ENCODE data around the gene VPS37B. TPM values are rescaled to one million over a fixed set of nuclear protein-coding genes. Genes with fewer than 3 reads are reported as not detected.
A peak's percentile ranks its signal among the peaks of the same experiment; 100 is the strongest.
"Not testable (repeated sequence)": the region's sequence is repeated elsewhere in the genome, so short reads cannot be mapped to it uniquely, and the experiment has no call there.

VPS37B gene
- total RNA-seq, 4 donors from 2014 or later, result 4.8 to 8.2 (median 7.6) TPM

DNA sequence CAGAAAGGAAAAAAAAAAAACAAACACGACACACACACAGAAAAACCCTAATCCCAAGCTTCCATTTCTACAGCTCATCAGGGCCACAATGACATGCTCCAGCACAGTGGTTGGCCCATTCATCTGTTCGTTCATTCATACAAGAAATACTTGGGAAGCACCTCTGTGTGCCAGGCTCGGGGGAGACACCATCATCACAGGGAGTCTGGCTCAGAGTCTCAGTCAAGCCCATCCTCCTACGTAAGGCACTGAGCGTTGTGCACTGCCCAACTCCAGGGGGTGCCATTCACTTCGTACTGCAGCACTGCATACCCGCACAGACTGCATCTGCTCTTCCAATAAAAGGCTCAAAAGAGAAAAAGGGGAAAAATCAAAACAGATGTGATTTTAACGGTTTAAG is 15.3 kb downstream of the VPS37B start:
- Histone ChIP-seq H3K9me3 (no peaks in the 10 kb centered on the region), H3K4me3 (no peak overlapping the region), H3K36me3 (no peaks in the 10 kb centered on the region), H3K4me1 (peaks cover 59 to 67% of the 10 kb centered on the region in 2 donors), H3K27ac (peak overlapping the region in 2 of 4 donors; percentile 63 to 80), H3K27me3 (no peaks in the 10 kb centered on the region)
- ATAC-seq (no peak), DNase-seq (no peak)
- TF ChIP-seq, protein P1, sequence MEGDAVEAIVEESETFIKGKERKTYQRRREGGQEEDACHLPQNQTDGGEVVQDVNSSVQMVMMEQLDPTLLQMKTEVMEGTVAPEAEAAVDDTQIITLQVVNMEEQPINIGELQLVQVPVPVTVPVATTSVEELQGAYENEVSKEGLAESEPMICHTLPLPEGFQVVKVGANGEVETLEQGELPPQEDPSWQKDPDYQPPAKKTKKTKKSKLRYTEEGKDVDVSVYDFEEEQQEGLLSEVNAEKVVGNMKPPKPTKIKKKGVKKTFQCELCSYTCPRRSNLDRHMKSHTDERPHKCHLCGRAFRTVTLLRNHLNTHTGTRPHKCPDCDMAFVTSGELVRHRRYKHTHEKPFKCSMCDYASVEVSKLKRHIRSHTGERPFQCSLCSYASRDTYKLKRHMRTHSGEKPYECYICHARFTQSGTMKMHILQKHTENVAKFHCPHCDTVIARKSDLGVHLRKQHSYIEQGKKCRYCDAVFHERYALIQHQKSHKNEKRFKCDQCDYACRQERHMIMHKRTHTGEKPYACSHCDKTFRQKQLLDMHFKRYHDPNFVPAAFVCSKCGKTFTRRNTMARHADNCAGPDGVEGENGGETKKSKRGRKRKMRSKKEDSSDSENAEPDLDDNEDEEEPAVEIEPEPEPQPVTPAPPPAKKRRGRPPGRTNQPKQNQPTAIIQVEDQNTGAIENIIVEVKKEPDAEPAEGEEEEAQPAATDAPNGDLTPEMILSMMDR (IDR thresholded peaks at IDR 0.05 in 4 of 5, conservative IDR thresholded peaks at IDR 0.05 in 1 of 5), result no peak
- TF ChIP-seq POLR2A (IDR thresholded peaks at IDR 0.05), result no peak
- intact Hi-C loops (cut with DNase I; ENCODE audit: low total_unique reads) (no loop called here), in situ Hi-C loops (cut with MboI; ENCODE audit: low sequenced_read_pairs in 4 of 4) (no loop called here)

DNA sequence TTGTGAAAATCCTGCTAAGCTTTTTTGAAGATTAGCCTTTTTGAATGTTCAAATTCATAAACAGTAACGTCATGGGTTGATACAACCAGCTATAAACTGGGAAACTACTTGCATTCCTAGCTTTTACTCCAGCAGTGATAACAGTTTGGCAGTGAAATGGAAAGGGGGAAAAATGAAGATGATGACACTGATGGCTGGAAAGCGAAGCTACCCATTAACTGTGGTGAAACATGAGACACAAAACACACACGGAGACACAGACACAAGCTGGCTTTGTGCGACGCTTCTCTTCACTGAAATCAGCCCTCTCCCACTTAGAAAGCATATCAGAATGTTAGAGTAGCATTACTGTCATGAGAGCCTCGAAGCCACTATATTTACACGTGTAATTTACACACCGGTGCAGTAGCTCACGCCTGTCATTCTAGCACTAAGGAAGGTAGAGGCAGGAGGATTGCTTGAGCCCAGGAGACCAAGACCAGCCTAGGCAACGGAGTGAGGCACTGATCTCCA is 15.7 kb downstream of the VPS37B start:
- Histone ChIP-seq H3K27me3 (no peaks in the 10 kb centered on the region), H3K36me3 (no peaks in the 10 kb centered on the region), H3K4me3 (no peak overlapping the region), H3K4me1 (peaks cover 59 to 70% of the 10 kb centered on the region in 2 donors), H3K27ac (peak overlapping the region in 2 of 4 donors; percentile 63 to 80), H3K9me3 (no peaks in the 10 kb centered on the region)
- intact Hi-C loops (cut with DNase I; ENCODE audit: low total_unique reads) (no loop called here), in situ Hi-C loops (cut with MboI; ENCODE audit: low sequenced_read_pairs in 4 of 4) (no loop called here)
- no peak for ATAC-seq
- TF ChIP-seq, protein P1 (IDR thresholded peaks at IDR 0.05 in 4 of 5, conservative IDR thresholded peaks at IDR 0.05 in 1 of 5), result no peak
- TF ChIP-seq POLR2A (IDR thresholded peaks at IDR 0.05), result no peak
- no peak for DNase-seq

DNA sequence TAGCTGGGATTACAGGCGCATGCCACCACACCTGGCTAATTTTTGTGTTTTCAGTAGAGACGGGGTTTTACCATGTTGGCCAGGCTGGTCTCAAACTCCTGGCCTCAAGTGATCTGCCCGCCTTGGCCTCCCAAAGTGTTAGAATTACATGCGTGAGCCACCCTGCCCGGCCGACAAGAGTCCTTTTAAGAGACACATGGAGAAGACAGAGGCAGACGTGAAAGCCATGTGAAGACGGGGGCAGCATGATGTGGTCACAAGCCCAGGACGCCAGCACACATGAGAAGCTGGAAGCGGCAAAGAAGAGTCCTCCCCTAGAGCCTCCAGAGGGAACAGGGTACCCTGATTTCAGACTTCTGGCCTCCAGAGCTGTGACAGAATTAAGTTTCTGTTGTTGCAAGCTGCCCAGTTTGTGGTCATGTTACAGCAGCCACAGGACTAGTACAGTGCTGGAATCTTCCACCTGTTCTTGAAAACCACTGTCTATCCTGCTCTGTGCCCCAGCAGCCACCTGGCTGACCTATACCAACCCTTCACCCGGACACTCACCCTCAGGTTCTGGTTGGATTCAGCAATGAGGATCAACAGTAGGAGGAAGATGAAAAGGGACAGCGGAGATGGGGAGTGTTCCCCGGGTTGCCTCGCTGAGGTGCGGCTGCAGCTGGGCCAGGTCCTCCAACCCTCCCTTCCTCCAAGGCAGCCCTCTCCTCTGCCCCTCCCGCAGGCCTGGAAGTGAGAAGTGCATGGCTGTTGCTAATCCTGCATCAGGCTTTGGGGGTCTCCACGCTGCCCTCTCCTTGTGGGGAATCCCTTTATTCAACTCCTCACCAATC is 16.9 kb downstream of the VPS37B start:
- in situ Hi-C loops (cut with MboI; ENCODE audit: low sequenced_read_pairs in 4 of 4) (no loop called here), intact Hi-C loops (cut with DNase I; ENCODE audit: low total_unique reads) (no loop called here)
- Histone ChIP-seq H3K27me3 (no peaks in the 10 kb centered on the region), H3K27ac (peak overlapping the region; percentile 27 to 80 (median 66)), H3K36me3 (no peaks in the 10 kb centered on the region), H3K4me1 (peaks cover 56 to 75% of the 10 kb centered on the region in 2 donors), H3K9me3 (no peaks in the 10 kb centered on the region), H3K4me3 (no peak overlapping the region)
- ATAC-seq, result peak; percentile 93
- DNase-seq, result peak; percentile 47 to 60
- no peak for TF ChIP-seq POLR2A (IDR thresholded peaks at IDR 0.05)
- TF ChIP-seq, protein P1 (IDR thresholded peaks at IDR 0.05 in 4 of 5, conservative IDR thresholded peaks at IDR 0.05 in 1 of 5), result no peak

DNA sequence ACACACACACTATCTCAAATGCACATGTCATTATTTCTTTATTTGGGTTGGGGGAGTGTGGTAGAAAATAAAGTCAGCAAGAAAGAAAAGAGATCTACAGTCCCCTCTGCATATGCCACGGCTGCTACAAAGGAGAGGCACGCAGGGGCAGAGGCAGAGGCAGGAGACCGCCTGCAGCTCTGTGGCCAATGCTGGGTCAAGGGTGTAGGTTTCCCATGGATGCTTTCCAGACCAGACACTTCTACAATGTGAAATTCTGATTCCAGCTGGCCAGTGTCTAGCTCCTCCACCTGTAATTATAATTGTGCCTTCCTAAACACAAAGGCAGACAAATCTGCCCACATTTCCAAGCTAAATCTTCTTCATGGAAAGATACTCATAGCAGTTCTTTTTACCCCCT is 19.2 kb downstream of the VPS37B start:
- DNase-seq, result peak; percentile 45 to 57
- H3K27ac ChIP-seq, result peak overlapping the region in 3 of 4 donors; percentile 8 to 80 (median 63)

DNA sequence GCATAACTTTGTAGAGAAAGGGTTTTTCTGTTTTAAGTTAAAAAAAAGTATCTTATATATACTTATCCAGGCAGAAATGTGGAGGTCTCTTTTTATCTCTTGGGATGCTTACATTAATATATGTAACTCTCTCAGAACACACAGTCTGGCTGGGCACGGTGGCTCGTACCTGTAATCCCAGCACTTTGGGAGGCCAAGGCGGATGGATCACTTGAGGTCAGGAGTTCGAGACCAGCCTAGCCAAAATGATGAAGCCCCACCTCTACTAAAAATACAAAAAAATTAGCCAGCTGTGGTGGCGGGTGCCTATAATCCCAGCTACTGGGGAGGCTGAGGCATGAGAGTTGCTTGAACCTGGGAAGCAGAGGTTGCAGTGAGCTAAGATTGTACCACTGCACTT is 19.6 kb downstream of the VPS37B start:
- H3K27me3 ChIP-seq; intact Hi-C loops (cut with DNase I; ENCODE audit: low total_unique reads); ATAC-seq; DNase-seq; H3K36me3 ChIP-seq; in situ Hi-C loops (cut with MboI; ENCODE audit: low sequenced_read_pairs in 4 of 4); H3K4me3 ChIP-seq; H3K9me3 ChIP-seq: not testable (repeated sequence)
- Histone ChIP-seq H3K4me1 (peaks cover 65 to 90% of the 10 kb centered on the region in 2 donors), H3K27ac (peak overlapping the region in 2 of 4 donors; percentile 63 to 80)

More for the DNA sequence above, 19.2 kb downstream of the VPS37B start:
- no peak overlapping the region for H3K4me3 ChIP-seq
- ATAC-seq, result peak; percentile 58 to 70
- no peaks in the 10 kb centered on the region for H3K36me3 ChIP-seq
- intact Hi-C loops (cut with DNase I; ENCODE audit: low total_unique reads) (no loop called here), in situ Hi-C loops (cut with MboI; ENCODE audit: low sequenced_read_pairs in 4 of 4) (no loop called here)
- H3K27me3 ChIP-seq, result no peaks in the 10 kb centered on the region
- no peak for TF ChIP-seq POLR2A (IDR thresholded peaks at IDR 0.05)
- TF ChIP-seq, protein P1 (IDR thresholded peaks at IDR 0.05 in 4 of 5, conservative IDR thresholded peaks at IDR 0.05 in 1 of 5), result no peak
- H3K4me1 ChIP-seq, result peaks cover 65 to 90% of the 10 kb centered on the region in 2 donors
- H3K9me3 ChIP-seq, result no peaks in the 10 kb centered on the region
